ENCODE measurements around the gene RNF144A. TPM values are rescaled to one million over a fixed set of nuclear protein-coding genes. Genes with fewer than 3 reads are reported as not detected.

The RNF144A gene
- total RNA-seq, 1 experiment from 2014 or later: 10.6 TPM

- Histone ChIP-seq H3K9ac (ENCODE audit: extremely low read depth, insufficient read length, low read length) (no peak overlapping the region), H2AK5ac (ENCODE audit: insufficient read length, low read length) (no peak overlapping the region), H2BK20ac (ENCODE audit: low read depth, low read length, poor library complexity, severe bottlenecking) (no peak overlapping the region), H3K14ac (ENCODE audit: insufficient read depth, low read length) (peak overlapping the region; percentile 63; the same call in 1 of the 2 replicates), H2BK120ac (ENCODE audit: low read depth, low read length, poor library complexity, severe bottlenecking) (no peak overlapping the region), H3K4ac (ENCODE audit: low read depth, low read length) (no peak overlapping the region), H3K27me3 (ENCODE audit: insufficient read depth, low read length) (no peaks in the 10 kb centered on the region), H2AFZ (ENCODE audit: low read length) (no peak overlapping the region), H3K4me2 (ENCODE audit: insufficient read depth, insufficient read length, low read length) (no peak overlapping the region), H3K27ac (ENCODE audit: insufficient read length, low read depth, low read length) (no peak overlapping the region), H4K20me1 (ENCODE audit: control insufficient read depth, insufficient read depth, insufficient read length) (no peaks in the 10 kb centered on the region), H3K79me2 (ENCODE audit: insufficient read depth, low read length) (no peaks in the 10 kb centered on the region), H2BK12ac (ENCODE audit: insufficient read length, low read depth, low read length) (no peak overlapping the region), H3K23me2 (ENCODE audit: insufficient read length, low read depth, low read length, poor library complexity, severe bottlenecking) (no peaks in the 10 kb centered on the region), H4K91ac (ENCODE audit: insufficient read length, low read depth, low read length) (no peak overlapping the region), H4K8ac (replicated peaks; ENCODE audit: insufficient read length, low read depth, low read length) (no peak overlapping the region), H4K5ac (ENCODE audit: insufficient read length, low read depth, low read length) (no peak overlapping the region), H2BK5ac (ENCODE audit: insufficient read length, low read length) (no peak overlapping the region), H3K79me1 (ENCODE audit: insufficient read depth, low read depth, low read length, poor library complexity, severe bottlenecking) (no peaks in the 10 kb centered on the region), H2BK15ac (ENCODE audit: low read depth, low read length) (no peak overlapping the region), H3K18ac (ENCODE audit: insufficient read length, low read depth, low read length) (no peak overlapping the region), H3T11ph (ENCODE audit: low read length) (no peak overlapping the region), H3K4me1 (ENCODE audit: insufficient read depth, low read length) (no peaks in the 10 kb centered on the region), H3K9me3 (ENCODE audit: control insufficient read depth, low read depth, low read length) (no peaks in the 10 kb centered on the region), H3K56ac (ENCODE audit: insufficient read length, low read depth, low read length) (no peak overlapping the region), H3K23ac (ENCODE audit: insufficient read length, low read depth, low read length) (no peak overlapping the region)
- Mint-ChIP-seq H3K9me3 (no peaks in the 10 kb centered on the region), H3K27ac (no peak overlapping the region), H3K4me1 (peaks cover 12% of the 10 kb centered on the region in 2 experiments), H3K27me3 (ENCODE audit: low read depth) (no peaks in the 10 kb centered on the region; the same call in 1 of the 2 replicates), H3K4me3 (no peak overlapping the region), H3K36me3 (ENCODE audit: insufficient read depth in 1 of 3, low read depth in 3 of 3) (peaks cover 0 to 8% (median 5%) of the 10 kb centered on the region in 3 experiments; a peak in 3 of 7 replicates)
- WGBS (ENCODE audit: extremely low coverage, insufficient read length, low lambda C conversion rate): no CpG with 5 or more reads among the region's 11 CpGs
- no peak for DNase-seq
- TF ChIP-seq CTCF (conservative IDR thresholded peaks at IDR 0.05): no peak
These were observed 99.5 kb downstream of the RNF144A start for GRCh38 chr2:7016601-7017211.

Measured in H9 (cell line).